ENCODE results near the gene TMEM86B. TPM values are rescaled to one million over a fixed set of nuclear protein-coding genes. Genes with fewer than 3 reads are reported as not detected.
"Not testable (repeated sequence)": the region's sequence is repeated elsewhere in the genome, so short reads cannot be mapped to it uniquely, and the experiment has no call there.

The TMEM86B gene
- total RNA-seq, 1 donor from 2014 or later: 5.8 TPM

DNA sequence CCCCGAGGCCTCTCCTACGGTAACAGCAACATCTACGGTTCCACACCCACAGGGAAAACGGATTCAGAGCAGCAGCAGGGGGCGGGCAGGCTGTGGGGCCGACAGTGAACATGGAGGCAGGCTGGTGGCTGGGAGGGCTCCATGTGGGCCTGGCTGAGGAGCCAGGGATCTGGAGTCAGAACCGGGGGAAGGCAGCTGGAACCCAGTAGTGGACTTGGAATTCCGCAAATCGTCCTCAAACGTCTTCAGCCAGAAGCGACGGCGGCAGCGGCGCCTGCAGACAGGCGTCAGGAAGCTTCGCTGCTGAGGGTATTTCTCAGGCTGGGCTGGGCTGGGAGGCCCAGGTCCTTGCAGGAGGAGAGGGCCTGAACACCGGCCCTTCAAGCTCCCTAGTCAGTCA, 1.8 kb downstream of the TMEM86B start:
- Mint-ChIP-seq H3K4me3 (no peak overlapping the region), H3K4me1 (no peaks in the 10 kb centered on the region), H3K27ac (ENCODE audit: unreplicated experiment) (no peak overlapping the region), H3K36me3 (ENCODE audit: low read depth) (no peaks in the 10 kb centered on the region), H3K9me3 (no peaks in the 10 kb centered on the region), H3K27me3 (ENCODE audit: low read depth) (no peaks in the 10 kb centered on the region)
- DNase-seq (ENCODE audit: low read depth, low spot score): no peak
- TF ChIP-seq, protein P1, sequence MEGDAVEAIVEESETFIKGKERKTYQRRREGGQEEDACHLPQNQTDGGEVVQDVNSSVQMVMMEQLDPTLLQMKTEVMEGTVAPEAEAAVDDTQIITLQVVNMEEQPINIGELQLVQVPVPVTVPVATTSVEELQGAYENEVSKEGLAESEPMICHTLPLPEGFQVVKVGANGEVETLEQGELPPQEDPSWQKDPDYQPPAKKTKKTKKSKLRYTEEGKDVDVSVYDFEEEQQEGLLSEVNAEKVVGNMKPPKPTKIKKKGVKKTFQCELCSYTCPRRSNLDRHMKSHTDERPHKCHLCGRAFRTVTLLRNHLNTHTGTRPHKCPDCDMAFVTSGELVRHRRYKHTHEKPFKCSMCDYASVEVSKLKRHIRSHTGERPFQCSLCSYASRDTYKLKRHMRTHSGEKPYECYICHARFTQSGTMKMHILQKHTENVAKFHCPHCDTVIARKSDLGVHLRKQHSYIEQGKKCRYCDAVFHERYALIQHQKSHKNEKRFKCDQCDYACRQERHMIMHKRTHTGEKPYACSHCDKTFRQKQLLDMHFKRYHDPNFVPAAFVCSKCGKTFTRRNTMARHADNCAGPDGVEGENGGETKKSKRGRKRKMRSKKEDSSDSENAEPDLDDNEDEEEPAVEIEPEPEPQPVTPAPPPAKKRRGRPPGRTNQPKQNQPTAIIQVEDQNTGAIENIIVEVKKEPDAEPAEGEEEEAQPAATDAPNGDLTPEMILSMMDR (conservative IDR thresholded peaks at IDR 0.05): no peak

DNA sequence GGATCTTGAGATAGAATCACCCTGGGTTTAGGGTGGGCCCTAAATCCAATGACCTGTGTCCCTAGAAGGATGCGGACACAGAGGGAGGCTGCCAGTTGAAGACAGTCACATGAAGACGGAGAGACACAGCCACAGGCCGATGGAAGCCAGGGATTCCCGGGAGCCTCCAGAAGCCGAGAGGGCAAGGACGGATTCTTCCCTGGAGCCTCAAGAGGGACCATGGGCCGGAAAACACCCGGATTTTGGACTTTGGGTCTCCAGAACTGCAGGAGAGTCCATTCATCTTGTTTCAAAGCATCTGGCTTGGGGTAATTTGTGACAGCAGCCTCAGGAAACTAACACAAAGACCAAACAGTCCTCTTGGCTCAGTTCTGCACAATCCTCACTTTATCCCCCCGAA, 2.3 kb downstream of the TMEM86B start:
- Mint-ChIP-seq H3K36me3 (ENCODE audit: low read depth) (no peaks in the 10 kb centered on the region), H3K4me1 (no peaks in the 10 kb centered on the region), H3K9me3 (no peaks in the 10 kb centered on the region), H3K27ac (ENCODE audit: unreplicated experiment) (no peak overlapping the region), H3K4me3 (no peak overlapping the region), H3K27me3 (ENCODE audit: low read depth) (no peaks in the 10 kb centered on the region)
- TF ChIP-seq, protein P1 (conservative IDR thresholded peaks at IDR 0.05): no peak
- no peak for DNase-seq (ENCODE audit: low read depth, low spot score)

DNA sequence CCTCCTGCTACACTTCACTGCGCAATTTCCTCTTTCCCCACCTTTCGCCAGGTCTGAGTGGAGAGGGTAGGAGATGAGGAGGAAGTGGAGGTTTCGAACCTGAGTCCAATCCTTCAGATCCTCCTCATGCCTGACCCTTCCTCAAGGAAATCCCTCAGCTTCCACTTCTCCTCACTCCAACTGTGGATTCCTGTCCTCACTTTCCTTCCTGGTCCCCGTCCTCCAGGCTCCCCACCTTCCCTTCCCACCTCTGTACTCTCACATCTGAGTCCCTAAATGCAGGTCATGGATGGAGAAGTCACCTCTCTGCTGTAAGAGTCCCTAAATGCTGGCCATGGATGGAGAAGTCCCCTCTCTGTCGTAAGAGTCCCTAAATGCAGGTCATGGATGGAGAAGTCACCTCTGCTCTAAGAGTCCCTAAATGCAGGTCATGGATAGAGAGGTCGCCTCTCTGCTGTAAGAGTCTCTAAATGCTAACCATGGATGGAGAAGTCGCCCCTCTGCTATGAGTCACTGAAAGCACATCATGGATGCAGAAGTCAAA, 3.1 kb downstream of the TMEM86B start:
- no peaks in the 10 kb centered on the region for H3K27me3 Mint-ChIP-seq (ENCODE audit: low read depth)
- no peak for DNase-seq (ENCODE audit: low read depth, low spot score)
- H3K4me1 Mint-ChIP-seq: no peaks in the 10 kb centered on the region
- TF ChIP-seq, protein P1 (conservative IDR thresholded peaks at IDR 0.05): no peak
- peak overlapping the region; percentile 36 for H3K27ac Mint-ChIP-seq (ENCODE audit: unreplicated experiment)
- peak overlapping the region; percentile 45 for H3K4me3 Mint-ChIP-seq
- H3K36me3 Mint-ChIP-seq (ENCODE audit: low read depth): peaks cover 3% of the 10 kb centered on the region
- H3K9me3 Mint-ChIP-seq: peaks cover 3% of the 10 kb centered on the region

DNA sequence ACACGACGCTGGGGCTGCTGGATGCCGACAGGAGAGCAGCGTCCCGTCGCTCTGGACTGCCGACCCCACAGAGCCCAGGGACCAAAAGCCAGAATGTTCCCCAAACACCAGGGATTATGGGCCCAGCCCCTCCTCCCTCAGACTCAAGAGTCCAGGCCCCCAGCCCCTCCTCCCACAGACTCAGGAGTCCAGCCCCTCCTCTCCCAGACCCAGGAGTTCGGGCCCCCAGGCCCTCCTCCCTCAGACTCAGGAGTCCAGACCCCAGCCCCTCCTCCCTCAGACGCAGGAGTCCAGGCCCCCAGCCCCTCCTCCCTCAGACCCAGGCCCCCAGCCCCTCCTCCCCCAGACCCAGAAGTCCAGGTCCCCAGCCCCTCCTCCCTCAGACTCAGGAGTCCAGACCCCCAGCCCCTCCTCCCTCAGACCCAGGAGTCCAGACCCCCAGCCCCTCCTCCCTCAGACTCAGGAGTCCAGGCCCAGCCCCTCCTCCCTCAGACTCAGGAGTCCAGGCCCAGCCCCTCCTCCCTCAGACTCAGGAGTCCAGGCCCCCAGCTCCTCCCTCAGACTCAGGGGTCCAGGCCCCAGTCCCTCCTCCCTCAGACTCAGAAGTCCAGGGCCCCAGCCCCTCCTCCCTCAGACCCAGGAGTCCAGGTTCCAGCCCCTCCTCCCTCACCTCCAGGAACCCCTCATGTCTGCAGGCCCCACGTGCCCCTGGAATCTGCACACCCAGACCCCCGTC, 3.7 kb downstream of the TMEM86B start:
- not testable (repeated sequence) for H3K4me3 Mint-ChIP-seq; H3K36me3 Mint-ChIP-seq (ENCODE audit: low read depth); H3K9me3 Mint-ChIP-seq; DNase-seq (ENCODE audit: low read depth, low spot score); H3K4me1 Mint-ChIP-seq; H3K27me3 Mint-ChIP-seq (ENCODE audit: low read depth); H3K27ac Mint-ChIP-seq (ENCODE audit: unreplicated experiment)

DNA sequence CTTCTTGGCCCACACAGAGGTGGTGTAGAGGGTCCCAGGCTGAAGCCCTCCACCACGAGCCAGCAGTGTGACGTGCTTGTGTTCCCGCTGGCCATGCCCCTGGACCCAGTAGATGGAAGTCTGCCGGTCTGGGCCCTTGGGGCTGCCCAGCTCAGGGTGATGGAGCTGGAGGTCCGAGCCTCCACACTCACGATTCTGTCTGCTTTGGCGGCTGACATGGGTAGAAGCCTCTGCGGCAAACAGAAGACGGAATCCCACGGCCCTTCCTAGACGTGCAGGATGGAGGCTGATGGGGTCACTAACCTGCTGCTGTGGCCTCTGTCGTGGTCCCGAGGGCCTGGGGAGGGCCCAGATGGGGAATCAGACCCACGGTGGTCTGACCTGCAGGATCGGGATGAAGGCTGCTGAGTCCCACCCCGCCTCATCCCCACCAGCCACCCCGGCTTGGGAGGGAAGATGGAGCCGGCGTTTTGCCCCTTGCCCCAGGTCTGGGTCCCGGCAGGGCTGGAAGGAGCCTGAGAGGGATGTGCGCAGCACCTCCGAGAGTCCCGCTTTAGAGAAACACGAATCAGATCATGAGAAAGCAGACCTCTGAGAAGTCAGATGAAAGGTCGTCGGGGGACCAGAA, 4.4 kb downstream of the TMEM86B start:
- no peak for DNase-seq (ENCODE audit: low read depth, low spot score)
- Mint-ChIP-seq H3K27ac (ENCODE audit: unreplicated experiment) (no peak overlapping the region), H3K4me3 (no peak overlapping the region), H3K9me3 (peaks cover 6% of the 10 kb centered on the region), H3K4me1 (no peaks in the 10 kb centered on the region), H3K27me3 (ENCODE audit: low read depth) (no peaks in the 10 kb centered on the region), H3K36me3 (ENCODE audit: low read depth) (peaks cover 6% of the 10 kb centered on the region)
- TF ChIP-seq, protein P1 (conservative IDR thresholded peaks at IDR 0.05): no peak
